Calu3 (cell line): ENCODE results near the gene ABCG4. TPM values are rescaled to one million over a fixed set of nuclear protein-coding genes. Genes with fewer than 3 reads are reported as not detected.

Source experiments
- BruUV-seq: library from RNA; stranded (reverse); fragments of 400-500 nt; replicated peaks from 2 replicates; lab custom pipeline; 2021; lab: Mats Ljungman, UMichigan
- CTCF ChIA-PET: fragments of 300-600 bp; sonication (Branson Sonifier 250); formaldehyde crosslinking; loops from one replicate; lab custom pipeline; 2022; ENCODE audit warnings: antibody characterized with exemption; lab: Charles Lee
- DNase-seq: peaks from one replicate; pipeline ENCODE4 v3.0.0; 2022
- H3K27ac Mint-ChIP-seq: one replicate; pipeline ENCODE4 v1.8.0; 2022; ENCODE audit warnings: mixed read lengths; ENCODE audit not compliant: unreplicated experiment
- H3K27me3 Mint-ChIP-seq: one replicate; pipeline ENCODE4 v1.8.0; 2022; ENCODE audit warnings: mixed read lengths; ENCODE audit not compliant: unreplicated experiment
- H3K36me3 Mint-ChIP-seq: one replicate; pipeline ENCODE4 v1.8.0; 2022; ENCODE audit warnings: mild to moderate bottlenecking, moderate library complexity, mixed read lengths; ENCODE audit not compliant: insufficient read depth, unreplicated experiment
- H3K4me1 Mint-ChIP-seq: one replicate; pipeline ENCODE4 v1.8.0; 2022; ENCODE audit warnings: mild to moderate bottlenecking, low read depth, mixed read lengths; ENCODE audit not compliant: unreplicated experiment
- H3K4me3 Mint-ChIP-seq: one replicate; pipeline ENCODE4 v1.8.0; 2022; ENCODE audit warnings: mild to moderate bottlenecking, low read depth, moderate library complexity, mixed read lengths; ENCODE audit not compliant: unreplicated experiment
- H3K9me3 Mint-ChIP-seq: one replicate; pipeline ENCODE4 v1.8.0; 2022; ENCODE audit warnings: low read depth, mixed read lengths; ENCODE audit not compliant: unreplicated experiment
- CTCF ChIP-seq: fragments of 200-600 bp; IDR thresholded peaks from one replicate; pipeline ENCODE4 v1.8.0; 2022; ENCODE audit warnings: antibody characterized with exemption; ENCODE audit not compliant: unreplicated experiment
- intact Hi-C: fragments of 100-400 bp; cut with micrococcal nuclease; formaldehyde crosslinking; loops from one replicate; pipeline ENCODE4 v1.10.0; 2022; ENCODE audit not compliant: unreplicated experiment
- total RNA-seq: library from RNA; stranded (reverse); gene quantifications from 2 replicates; pipeline ENCODE4 v1.2.3, GENCODE V29; 2022

Gene ABCG4
- total RNA-seq, 1 experiment from 2014 or later: not detected

GRCh38 chr11:119185981-119186634 lies 37.3 kb downstream of the ABCG4 start:
- H3K36me3 Mint-ChIP-seq: no peaks in the 10 kb centered on the region
- BruUV-seq: no TSS peak
- no peaks in the 10 kb centered on the region for H3K9me3 Mint-ChIP-seq
- no peak for TF ChIP-seq CTCF
- H3K27me3 Mint-ChIP-seq: peaks cover 19% of the 10 kb centered on the region
- intact Hi-C loops: no loop called here
- peaks cover 13% of the 10 kb centered on the region for H3K4me1 Mint-ChIP-seq
- CTCF ChIA-PET: no interaction called here
- H3K4me3 Mint-ChIP-seq: no peak overlapping the region
- DNase-seq: no peak
- no peak overlapping the region for H3K27ac Mint-ChIP-seq

- intact Hi-C loops: no loop called here
- TF ChIP-seq CTCF: no peak
- Mint-ChIP-seq H3K27me3 (peaks cover 19% of the 10 kb centered on the region), H3K27ac (no peak overlapping the region), H3K9me3 (no peaks in the 10 kb centered on the region), H3K4me1 (peaks cover 13% of the 10 kb centered on the region), H3K4me3 (no peak overlapping the region), H3K36me3 (no peaks in the 10 kb centered on the region)
- no peak for DNase-seq
- BruUV-seq: no TSS peak
- CTCF ChIA-PET: interaction anchor here (0.7 kb wide), 1 partner anchor 13 kb away, joined by 4 read pairs; no protein-coding TSS in a partner anchor
Measured at GRCh38 chr11:119187123-119187892, 38.5 kb downstream of the ABCG4 start.

GRCh38 chr11:119188067-119188466 lies 39.2 kb downstream of the ABCG4 start:
- H3K36me3 Mint-ChIP-seq: no peaks in the 10 kb centered on the region
- H3K27me3 Mint-ChIP-seq: peaks cover 19% of the 10 kb centered on the region
- H3K27ac Mint-ChIP-seq: no peak overlapping the region
- H3K9me3 Mint-ChIP-seq: no peaks in the 10 kb centered on the region
- intact Hi-C loops: no loop called here
- H3K4me1 Mint-ChIP-seq: peaks cover 13% of the 10 kb centered on the region
- CTCF ChIA-PET: no interaction called here
- TF ChIP-seq CTCF: no peak
- no peak overlapping the region for H3K4me3 Mint-ChIP-seq
- no TSS peak for BruUV-seq
- DNase-seq: no peak

- no peak for TF ChIP-seq CTCF
- H3K27ac Mint-ChIP-seq: no peak overlapping the region
- H3K4me1 Mint-ChIP-seq: peaks cover 13% of the 10 kb centered on the region
- BruUV-seq: no TSS peak
- intact Hi-C loops: no loop called here
- H3K36me3 Mint-ChIP-seq: no peaks in the 10 kb centered on the region
- peaks cover 19% of the 10 kb centered on the region for H3K27me3 Mint-ChIP-seq
- DNase-seq: no peak
- H3K9me3 Mint-ChIP-seq: no peaks in the 10 kb centered on the region
- CTCF ChIA-PET: no interaction called here
- H3K4me3 Mint-ChIP-seq: no peak overlapping the region
Measured at GRCh38 chr11:119188887-119189286, 40.0 kb downstream of the ABCG4 start.
